HG02678 (cell line): ENCODE results near the gene ARHGEF16.

Experiments used
- ATAC-seq: cut with Tn5 transposase; IDR thresholded peaks from one replicate; pipeline ENCODE4 v1.9.1; 2021; ENCODE audit warnings: mild to moderate bottlenecking, moderate library complexity; ENCODE audit not compliant: unreplicated experiment

The ARHGEF16 gene

DNA sequence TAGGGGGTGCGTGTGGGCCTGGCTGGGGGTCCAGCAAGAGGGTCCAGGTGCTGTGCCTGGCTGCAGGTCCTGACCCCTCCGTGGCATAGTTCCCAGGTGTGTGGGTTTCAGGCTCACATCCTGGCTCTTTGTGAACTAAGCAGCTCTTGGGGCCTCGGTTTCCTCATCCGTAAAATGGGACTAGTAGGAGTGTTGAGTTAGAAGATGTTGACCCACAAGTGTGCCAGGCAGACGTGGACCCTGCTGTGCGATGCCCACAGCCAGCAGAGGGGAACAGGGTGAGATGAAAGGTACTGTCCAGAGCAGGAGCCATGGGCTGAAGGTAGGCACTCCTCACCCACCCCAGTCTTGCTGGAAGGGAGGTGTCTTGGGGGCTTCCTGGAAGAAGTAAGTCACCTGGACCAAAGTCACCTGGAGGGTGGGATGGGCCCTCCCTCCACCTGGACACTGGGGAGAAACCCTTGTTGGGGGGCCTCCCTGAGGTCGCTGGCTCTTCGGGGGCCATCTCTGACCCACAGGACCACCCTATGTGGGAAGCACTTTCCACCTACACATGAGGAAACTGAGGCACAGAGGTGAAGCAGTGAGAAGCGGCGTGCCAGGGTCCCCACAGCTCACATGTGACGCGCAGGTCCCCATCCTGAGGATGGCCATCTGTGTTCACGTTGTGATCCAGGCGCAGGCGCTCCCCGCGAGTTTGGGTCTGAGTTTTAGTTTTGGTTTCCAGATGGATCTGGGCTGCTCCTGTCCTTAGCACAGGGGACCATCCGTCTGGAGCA lies 1.4 kb downstream of the ARHGEF16 start:
- no peak for ATAC-seq

DNA sequence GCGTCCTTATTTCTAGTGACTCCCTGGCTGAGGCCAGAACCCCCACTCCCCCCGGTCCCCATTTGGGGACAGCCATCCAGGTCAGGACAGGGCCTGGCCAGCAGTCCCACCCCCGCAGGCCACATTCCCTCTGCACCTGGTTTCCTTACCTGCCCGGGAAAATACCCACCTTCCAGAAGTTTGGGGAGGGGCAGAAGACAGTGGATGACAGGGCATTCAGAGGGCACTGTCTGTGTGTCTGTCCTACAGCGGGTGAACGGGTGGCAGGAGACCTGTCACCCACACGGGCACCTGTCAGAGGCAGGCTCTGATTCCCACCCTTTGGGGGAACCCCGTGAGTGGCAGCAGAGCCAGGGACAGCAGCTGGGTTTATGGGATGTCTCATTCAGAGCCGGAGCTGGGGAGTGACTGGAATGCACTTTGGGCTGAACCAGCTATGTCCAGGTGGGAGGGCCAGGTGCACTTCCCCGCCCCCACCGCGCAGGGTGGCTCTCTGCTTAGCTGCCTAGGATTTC lies 2.0 kb downstream of the ARHGEF16 start:
- ATAC-seq = no peak

DNA sequence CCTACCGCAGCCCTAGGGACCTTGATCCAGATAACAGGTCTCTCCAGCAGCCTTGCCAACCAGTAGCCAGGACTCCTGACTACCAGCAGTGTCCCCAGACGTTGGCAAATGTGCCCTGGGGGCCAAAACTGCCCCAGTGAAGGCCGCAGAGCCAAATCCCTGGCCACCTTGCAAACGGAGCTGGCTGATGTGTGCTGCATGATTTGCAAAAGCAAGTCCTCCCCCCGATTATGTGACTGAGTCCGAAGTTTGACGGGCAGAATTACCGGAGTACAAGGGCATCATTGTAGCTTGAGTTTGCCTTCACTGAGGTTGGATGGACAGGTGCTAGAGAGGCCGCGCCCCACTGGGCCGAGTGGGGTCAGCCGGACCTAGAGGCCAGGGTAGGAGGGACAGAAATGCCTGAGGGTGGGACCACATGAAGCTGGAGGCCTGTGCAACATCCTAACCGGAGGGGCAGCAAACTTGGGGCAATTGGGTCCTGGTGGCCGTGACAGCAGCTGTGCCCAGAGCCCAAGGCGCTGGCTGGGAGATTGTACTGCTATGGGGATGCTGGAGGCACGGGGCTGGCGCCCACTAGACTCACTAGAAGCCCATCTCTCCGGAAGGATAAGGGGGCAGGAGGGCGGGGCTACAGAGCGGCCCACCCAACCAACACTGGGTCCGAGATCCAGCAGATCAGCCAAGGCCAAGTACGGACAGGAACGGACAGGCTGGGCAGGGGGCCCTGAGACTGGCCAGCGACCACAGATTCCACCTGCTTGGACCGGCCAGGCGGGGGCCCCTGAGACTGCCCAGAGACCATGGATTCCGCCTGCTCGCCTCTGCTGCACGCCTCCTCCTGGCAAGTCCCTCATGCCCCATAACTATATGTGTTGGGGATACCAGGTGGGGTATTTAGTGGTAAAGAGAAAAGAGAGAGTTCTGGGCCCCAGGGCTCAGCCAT lies 2.8 kb downstream of the ARHGEF16 start:
- ATAC-seq = no peak

DNA sequence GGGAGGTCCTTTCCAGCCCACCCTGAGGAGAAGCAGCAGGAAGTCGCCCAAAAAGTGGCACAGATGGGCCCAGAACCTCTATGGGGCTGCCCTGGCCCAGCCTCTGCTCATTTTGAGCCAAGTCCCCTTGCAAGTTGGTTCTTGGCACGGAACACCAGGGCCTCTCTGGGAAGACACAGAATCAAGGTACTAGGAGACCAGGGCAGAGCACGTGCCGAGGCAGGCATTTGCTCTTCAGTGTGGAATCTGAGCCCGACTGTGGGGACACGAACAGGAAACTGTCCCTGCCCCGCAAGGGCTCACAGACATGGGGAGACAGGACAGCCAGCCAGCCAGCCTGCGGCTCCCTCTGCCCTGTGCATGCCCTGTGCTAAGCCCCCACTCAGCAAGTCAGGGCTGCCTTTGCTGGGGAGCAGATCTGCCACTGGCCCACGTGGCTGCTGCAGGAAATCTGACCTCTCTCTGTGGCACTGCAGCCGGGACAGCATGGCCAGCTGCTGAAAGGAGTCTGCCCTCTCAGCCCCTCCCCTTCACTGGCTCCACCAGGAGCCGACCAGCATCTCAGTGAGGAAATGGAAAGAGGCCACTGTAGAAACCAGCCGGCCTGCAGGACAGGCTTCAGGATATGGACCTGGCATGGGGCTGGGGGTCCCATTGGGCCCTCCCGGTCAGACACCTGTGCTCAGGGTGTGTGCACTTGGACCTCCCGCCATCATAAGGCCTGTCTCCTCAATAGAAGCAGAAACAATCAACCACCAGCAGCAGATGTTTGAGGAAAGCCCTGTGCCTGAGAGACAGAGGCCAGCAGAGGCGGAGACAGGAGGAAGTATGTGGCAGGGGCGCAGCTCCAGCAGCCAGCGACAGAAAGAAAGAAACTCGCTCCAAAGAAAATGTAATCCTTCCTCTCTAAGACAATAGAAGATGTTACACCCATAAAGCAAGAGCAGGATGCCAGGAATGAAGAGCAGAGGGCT lies 3.7 kb downstream of the ARHGEF16 start:
- no peak for ATAC-seq

DNA sequence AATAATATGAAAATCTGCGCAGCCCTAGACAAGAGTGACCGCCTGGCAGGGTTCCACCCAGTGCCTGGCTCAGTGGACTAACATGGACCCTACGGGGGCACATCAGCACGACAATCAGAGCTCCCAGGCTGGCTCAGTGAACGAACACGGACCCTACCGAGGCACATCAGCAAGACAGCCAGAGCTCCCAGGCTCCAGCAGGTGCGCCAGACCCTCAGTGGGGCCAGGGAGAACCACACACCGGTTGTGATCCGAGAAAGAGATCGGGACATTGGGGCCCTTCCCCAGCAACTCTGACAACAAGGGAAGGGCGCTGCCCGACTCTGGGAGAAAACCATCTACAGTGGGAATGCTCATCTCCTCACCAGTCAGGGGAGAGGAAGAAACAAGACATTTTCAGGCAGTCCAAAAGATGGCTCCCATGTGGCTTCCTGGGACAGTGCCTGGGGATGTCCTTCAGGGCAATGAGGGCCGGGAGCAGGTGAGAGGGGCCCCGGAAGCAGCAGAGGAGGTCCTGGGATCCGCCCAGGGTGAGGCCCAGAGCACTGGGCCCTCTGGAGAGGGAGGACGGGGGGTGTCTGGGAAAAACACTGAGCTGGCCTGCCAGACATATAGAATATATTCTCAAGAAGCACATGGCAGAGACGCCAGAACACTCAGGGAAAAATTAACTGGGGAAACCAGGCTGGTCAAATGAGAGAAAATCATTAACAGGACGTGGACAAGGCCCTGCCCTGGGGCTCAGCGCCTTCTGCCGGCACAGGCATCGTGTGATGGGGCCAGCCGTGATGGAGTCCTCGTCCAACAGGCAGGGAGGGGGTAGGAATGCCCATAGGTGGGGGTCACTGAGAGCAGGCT lies 4.8 kb downstream of the ARHGEF16 start:
- no peak for ATAC-seq

DNA sequence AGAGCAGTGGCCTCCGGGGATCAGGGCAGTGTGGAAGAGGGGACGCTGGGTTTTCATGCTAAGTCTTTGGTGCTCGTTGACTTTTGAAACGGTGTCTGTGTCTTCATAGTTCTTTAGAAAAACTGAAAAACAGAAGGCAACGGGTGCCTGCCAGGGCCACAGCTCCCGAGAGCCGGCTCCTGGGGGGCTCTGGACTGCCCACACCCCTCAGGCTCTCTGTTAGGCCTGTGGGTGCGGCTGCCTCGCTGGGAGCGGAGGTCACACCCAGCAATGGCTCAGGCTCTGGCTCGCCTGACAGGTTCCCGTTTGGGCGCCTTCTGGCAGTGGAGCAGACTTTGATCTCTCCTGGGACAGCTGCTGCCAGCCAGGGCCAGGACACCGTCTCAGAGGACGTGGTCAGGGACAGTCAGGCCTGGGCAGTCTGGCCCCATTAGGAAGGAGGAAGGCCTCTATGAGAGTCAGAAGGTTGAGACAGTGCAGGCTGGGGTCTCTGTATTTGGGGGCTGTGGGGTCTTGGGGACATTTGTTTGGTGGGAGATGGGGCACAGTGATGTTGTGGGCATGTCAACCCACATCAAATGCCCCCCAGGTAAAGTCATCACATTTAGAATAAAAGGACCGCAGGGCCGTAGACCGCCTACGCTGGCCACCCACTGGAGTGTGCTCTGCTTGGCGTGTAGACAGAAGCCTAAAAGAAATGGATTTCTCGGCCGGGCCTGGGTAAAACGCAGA lies 5.6 kb downstream of the ARHGEF16 start:
- no peak for ATAC-seq

DNA sequence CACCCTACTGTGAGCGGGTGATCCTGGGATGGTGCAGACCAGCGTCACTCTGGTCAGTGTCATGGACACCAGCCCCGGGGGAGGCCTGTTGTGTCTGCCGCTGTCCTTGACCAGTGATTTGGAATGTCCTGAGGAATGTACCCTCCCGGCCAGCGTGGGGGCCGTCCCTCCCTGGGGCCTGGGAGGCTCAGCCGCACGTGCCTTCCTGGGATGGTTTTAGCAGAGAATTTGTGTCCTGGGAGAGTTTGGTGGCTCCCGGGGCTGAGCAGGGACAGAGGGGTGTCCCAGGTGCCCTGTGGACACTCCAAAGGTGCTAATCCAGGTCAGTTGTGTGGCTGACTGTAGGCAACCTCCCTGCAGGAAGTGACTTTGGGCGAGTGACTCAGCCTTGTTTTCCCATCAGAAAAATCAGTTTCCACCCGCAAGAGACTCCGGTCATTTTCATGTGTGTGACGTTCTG lies 6.2 kb downstream of the ARHGEF16 start:
- ATAC-seq = no peak

DNA sequence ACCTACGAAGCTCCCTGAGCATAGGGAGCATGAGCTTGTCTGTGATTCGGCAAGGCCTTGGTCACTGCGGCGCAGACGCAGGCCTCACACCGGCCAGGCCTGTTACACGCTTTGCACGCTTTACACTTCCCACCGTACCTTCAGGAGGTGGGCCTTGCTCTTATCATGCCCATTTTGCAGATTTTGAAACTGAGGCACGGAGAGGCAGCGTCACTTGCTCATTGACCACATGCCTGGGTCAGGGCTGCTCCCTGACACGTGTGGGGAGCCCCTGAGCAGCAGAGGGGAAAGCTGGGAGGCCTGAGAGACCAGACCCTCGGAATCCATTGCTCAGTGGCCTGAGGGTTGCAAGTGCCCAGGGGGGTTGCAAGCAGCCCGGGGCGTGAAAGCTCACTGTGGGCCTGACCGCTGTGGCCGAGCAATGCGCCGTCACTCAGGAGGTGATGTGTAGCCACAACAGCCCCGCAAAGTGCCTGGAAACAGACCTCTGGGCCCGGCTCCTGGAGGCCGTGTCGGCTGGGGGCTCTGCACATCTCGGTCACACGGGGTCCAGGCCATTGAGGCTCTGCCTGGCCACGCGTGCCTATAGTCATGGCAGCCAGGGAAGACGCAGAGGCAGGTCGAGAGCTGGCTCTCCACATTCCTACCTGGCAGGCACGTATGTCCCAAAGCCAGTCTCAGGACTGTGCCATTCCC lies 6.9 kb downstream of the ARHGEF16 start:
- ATAC-seq = no peak

DNA sequence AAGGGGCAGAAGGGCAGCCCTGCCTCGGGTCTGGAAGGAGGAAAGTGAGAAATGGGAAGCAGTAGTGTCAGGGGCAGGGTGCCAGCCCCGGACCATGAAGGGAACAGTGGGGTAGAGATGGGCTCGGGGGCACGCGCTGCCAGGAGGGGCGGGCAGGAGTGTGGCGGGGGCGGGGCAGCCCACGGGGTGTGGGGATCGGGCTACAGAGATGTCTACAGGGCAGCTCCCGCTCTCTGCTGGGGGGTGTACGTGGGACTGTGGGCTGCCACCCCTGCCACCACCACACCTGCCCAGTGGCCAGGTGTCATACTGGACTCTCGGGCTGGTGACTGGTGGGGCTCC lies 7.4 kb downstream of the ARHGEF16 start:
- no peak for ATAC-seq

DNA sequence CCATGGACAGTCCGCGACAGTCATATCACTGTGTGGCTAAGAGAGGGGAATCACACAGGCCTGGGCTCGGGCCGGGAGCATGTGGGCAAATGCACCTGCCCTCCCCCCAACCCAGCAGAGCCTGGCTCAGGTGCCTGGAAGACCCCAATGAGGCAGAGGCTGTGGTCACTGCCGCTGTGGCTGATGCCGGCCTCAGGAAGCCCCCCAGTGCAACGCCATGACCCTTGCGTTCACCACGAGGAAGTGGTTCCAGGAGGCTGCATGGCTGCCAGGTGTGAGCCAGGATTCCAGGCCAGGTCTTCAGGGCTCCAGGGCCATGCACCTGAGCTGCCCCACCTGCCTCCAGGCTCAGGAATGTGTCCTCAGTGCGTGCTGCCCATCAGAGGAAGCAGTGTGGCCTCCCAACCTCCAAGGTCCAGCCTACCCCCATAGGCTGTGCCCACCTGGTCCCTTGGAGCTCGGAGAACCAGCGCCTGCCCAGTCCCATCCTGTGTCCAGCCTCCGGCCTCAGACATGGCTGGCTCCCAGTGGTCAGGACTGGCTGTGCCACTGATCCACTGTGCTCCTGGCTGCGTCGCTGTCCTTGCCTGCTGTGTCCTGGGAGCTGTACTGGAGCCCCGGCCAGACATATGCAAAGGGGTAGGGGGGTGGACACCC lies 8.0 kb downstream of the ARHGEF16 start:
- ATAC-seq = no peak

DNA sequence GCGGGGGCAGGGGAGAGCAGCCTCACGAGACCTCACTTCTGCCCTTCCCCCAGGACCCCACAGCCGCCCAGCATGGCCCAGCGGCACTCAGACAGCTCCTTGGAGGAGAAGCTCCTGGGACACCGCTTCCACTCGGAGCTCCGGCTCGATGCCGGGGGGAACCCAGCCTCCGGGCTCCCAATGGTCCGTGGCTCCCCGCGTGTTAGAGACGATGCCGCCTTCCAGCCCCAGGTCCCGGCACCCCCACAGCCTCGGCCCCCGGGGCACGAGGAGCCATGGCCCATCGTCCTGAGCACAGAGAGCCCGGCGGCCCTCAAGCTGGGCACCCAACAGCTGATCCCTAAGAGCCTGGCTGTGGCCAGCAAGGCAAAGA lies 8.5 kb downstream of the ARHGEF16 start:
- ATAC-seq = no peak

DNA sequence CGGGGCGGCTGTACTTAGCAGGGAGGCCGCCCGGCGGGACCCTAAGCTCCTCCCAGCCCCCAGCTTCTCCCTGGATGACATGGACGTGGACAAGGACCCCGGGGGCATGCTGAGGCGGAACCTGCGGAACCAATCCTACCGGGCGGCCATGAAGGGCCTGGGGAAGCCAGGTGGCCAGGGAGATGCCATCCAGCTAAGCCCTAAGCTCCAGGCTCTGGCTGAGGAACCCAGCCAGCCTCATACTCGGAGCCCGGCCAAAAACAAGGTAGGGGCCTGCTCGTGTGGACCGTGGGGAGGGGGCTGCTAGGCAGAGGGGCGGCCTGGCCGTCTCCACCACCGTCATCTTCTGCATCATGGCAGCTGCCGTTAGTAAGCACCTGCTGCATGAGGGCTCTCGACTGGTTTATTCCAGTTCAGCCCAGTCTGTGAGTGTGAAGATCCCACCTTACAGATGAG lies 9.0 kb downstream of the ARHGEF16 start:
- no peak for ATAC-seq

DNA sequence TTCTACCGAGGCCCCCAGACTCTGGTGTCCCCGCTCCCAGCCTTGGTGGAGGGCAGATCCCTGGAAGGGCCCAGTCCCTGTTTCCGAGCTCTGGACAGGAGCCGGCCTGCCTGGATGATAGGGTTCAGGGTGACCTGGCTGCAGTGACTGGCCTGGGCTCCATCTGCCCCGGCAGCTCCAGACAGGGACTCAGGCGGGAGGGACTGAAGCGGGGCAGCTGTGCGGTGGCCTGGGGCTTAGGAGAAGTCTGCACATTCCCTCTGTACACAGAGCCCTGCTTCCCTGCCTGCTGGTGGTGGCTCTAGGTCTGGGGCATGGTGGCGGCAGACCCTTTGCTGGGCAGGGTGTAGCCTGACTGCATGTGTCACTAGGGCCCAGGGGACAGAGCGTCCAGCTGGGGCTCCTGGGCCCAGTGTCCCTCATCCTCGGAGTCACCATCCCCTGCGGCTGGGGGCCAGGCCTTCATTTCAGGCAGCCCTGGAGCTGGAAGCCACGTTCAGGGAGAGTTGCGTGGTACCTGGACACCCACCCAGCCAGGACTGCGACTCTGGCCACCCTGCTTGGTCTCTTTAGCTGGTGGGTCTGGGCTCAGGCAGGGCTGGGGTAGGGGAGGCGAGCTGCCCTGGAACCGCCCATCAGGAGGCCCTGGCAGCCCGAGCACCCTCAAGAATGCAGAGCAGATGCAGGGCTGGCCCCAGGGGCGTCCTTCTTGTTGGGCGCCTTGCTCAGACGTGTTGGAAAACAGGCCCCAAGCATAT lies 9.6 kb downstream of the ARHGEF16 start:
- no peak for ATAC-seq

DNA sequence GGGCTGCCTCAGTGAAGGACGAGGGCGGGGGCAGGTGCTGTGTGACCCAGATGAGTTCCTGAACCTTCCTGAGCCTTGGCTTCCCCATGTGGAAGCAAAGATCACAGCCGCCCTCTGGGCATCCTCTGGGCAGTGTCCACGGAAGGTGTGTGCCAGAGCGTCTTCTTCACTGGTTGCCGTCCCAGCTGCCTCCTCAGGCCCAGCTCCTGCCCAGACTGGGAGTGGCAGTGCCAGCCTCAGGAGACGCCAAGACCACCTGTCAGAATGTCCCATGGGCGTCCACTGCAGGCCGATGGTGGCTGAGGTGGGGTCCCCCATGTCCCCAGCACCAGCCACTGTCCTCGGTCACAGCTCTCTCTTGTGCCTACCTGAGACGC lies 10.2 kb downstream of the ARHGEF16 start:
- no peak for ATAC-seq

DNA sequence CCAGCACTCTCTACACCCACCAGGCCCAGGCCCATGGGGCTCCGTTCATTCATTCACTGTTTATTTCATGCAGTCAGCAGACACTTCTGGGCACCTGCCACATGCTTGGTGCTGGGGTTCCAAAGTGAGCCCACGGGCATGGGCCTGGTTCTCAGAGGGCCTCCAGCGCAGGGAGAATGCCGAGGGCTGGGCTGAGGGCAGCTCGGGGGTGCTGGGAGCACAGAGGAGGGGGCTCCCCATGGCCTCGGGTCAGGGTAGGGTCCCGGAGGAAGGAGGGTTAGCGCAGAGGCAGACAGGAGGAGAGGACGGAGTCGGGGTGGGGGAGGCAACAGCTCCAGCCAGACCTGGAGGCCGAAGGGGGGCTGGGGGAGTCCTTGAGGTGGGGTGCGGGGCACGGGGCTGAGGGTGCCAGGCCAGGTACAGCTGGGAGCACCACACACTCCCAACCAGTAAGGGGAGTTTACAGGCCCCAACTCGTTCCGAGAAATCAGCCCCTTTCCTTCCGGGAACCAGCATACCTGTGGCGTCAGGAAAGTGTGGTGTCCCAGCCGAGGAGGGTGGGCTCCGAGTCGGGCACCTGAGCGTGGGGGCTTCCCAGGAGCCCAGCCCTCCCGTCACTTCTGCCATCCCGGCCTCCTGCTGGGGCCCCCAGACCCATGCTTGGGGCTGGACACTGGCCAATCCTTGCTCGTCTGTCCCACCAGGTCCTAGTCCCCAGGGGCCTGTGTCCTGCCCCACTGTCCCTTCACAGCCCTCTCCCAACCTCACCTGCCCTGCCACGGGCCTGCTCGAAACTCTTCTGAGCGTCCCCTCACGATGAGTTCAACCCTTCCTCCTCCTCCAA lies 10.8 kb downstream of the ARHGEF16 start:
- ATAC-seq = no peak

DNA sequence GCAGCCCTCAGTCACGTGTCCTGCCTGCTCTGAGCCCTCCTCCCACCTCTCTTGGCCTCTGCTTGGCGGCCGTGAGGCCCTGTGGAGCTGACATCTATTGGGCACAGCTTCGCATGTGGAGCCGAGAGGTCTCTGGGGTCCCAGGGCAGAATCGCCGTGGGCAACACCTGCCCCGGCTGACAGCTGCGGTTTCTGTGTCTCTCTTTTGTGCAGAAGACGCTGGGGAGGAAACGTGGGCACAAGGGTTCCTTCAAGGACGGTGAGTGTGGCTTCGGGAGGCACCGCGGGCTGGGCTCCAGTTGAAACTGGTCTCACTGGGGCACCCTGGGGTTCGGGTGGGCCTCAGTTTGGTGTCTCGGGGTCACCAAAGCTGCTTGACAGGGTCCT lies 11.5 kb downstream of the ARHGEF16 start:
- no peak for ATAC-seq
